Neuronal stem cell (in vitro differentiated cells): ENCODE measurements around the gene PIWIL1.
A peak's percentile ranks its signal among the peaks of the same experiment; 100 is the strongest.

Experiments used
- DNase-seq: peaks from one replicate; pipeline ENCODE4 v3.0.0-alpha.2; 2013; ENCODE audit warnings: low spot score
- H2AFZ ChIP-seq: one replicate; pipeline ENCODE4 v1.6.1; 2013; ENCODE audit warnings: mild to moderate bottlenecking, low read length, inconsistent platforms
- H2AK5ac ChIP-seq: 2 replicates; pipeline ENCODE4 v1.6.1; 2013; ENCODE audit warnings: low read depth, mild to moderate bottlenecking, inconsistent platforms, low read length, moderate library complexity, mixed read lengths
- H2BK120ac ChIP-seq: 2 replicates; pipeline ENCODE4 v1.6.1; 2013; ENCODE audit warnings: low read depth, mild to moderate bottlenecking, inconsistent platforms, low read length, moderate library complexity, mixed read lengths
- H2BK12ac ChIP-seq: one replicate; pipeline ENCODE4 v1.6.1; 2013; ENCODE audit warnings: low read length, inconsistent platforms
- H2BK15ac ChIP-seq: 2 replicates; pipeline ENCODE4 v1.6.1; 2013; ENCODE audit warnings: mild to moderate bottlenecking, low read length, inconsistent platforms, mixed read lengths
- H2BK5ac ChIP-seq: one replicate; pipeline ENCODE4 v1.6.1; 2013; ENCODE audit warnings: inconsistent platforms, mild to moderate bottlenecking, low read length, moderate library complexity
- H3K14ac ChIP-seq: one replicate; pipeline ENCODE4 v1.6.1; 2013; ENCODE audit warnings: low read length, inconsistent platforms
- H3K18ac ChIP-seq: 2 replicates; pipeline ENCODE4 v1.6.1; 2013; ENCODE audit warnings: low read length, inconsistent platforms
- H3K23ac ChIP-seq: 2 replicates; pipeline ENCODE4 v1.6.1; 2013; ENCODE audit warnings: low read depth, mild to moderate bottlenecking, mixed read lengths, low read length, inconsistent platforms; ENCODE audit not compliant: poor library complexity
- H3K27ac ChIP-seq: replicated peaks from 3 replicates; pipeline ENCODE4 v1.5.1; 2013; ENCODE audit warnings: low read length, inconsistent platforms
- H3K27me3 ChIP-seq, 3 experiments: 2 replicates each; pipeline ENCODE4 v1.6.1; 2013; ENCODE audit warnings: low read length in 3 of 3, mild to moderate bottlenecking in 2 of 3, inconsistent platforms in 1 of 3, low read depth in 1 of 3, mixed read lengths in 1 of 3, moderate library complexity in 1 of 3; ENCODE audit not compliant: control insufficient read depth in 3 of 3, insufficient read depth in 3 of 3
- H3K36me3 ChIP-seq, 2 donors: replicated peaks in 1 of 2; 2 replicates each; pipeline ENCODE4 v1.6.1; 2013; ENCODE audit warnings: low read length in 2 of 2; ENCODE audit not compliant: control insufficient read depth in 2 of 2, insufficient read depth in 2 of 2
- H3K4ac ChIP-seq: 2 replicates; pipeline ENCODE4 v1.6.1; 2013; ENCODE audit warnings: inconsistent platforms, mild to moderate bottlenecking, low read length, moderate library complexity
- H3K4me1 ChIP-seq, 2 donors: 1 replicate in 1 of 2; 2 replicates in 1 of 2; pipeline ENCODE4 v1.6.1; 2013; ENCODE audit warnings: low read length in 2 of 2, low read depth in 1 of 2; ENCODE audit not compliant: control insufficient read depth in 2 of 2, insufficient read depth in 1 of 2
- H3K4me2 ChIP-seq: one replicate; pipeline ENCODE4 v1.6.1; 2013; ENCODE audit warnings: mild to moderate bottlenecking, low read length, inconsistent platforms; ENCODE audit not compliant: insufficient read depth, poor library complexity, severe bottlenecking
- H3K4me3 ChIP-seq, 2 donors: 2 replicates each; pipeline ENCODE4 v1.5.1; 2013; ENCODE audit warnings: low read length in 2 of 2, mild to moderate bottlenecking in 2 of 2, inconsistent platforms in 1 of 2, moderate library complexity in 1 of 2
- H3K79me1 ChIP-seq: one replicate; pipeline ENCODE4 v1.6.1; 2013; ENCODE audit warnings: low read depth, mild to moderate bottlenecking, inconsistent platforms, low read length, moderate library complexity
- H3K9ac ChIP-seq: one replicate; pipeline ENCODE4 v1.6.1; 2013; ENCODE audit warnings: mild to moderate bottlenecking, low read depth, low read length, inconsistent platforms; ENCODE audit not compliant: poor library complexity
- H3K9me3 ChIP-seq, 2 donors: replicated peaks in 1 of 2; 2 replicates each; pipeline versions ENCODE3 to v1.6.1; 2013; ENCODE audit warnings: low read length in 2 of 2, mild to moderate bottlenecking in 2 of 2, inconsistent platforms in 1 of 2, low read depth in 1 of 2, mixed read lengths in 1 of 2, moderate library complexity in 1 of 2; ENCODE audit not compliant: control insufficient read depth in 2 of 2, insufficient read depth in 1 of 2
- H4K8ac ChIP-seq: one replicate; pipeline ENCODE4 v1.6.1; 2013; ENCODE audit warnings: low read depth, mild to moderate bottlenecking, inconsistent platforms, low read length, moderate library complexity
- H4K91ac ChIP-seq: one replicate; pipeline ENCODE4 v1.6.1; 2013; ENCODE audit warnings: low read length, low read depth, mild to moderate bottlenecking, inconsistent platforms; ENCODE audit not compliant: poor library complexity
- WGBS, 2 donors: extraction: QIAGEN DNeasy Blood & Tissue Kit; methylation state at CpG; one replicate each; pipeline ENCODE4 v1.1.7; 2013; ENCODE audit warnings: missing lambda C conversion rate in 2 of 2, mixed read lengths in 1 of 2; ENCODE audit not compliant: insufficient read length in 2 of 2, insufficient replicate concordance in 1 of 2; ENCODE audit errors: extremely low coverage in 2 of 2; 5-methylcytosine and 5-hydroxymethylcytosine counted together

Gene PIWIL1

GRCh38 chr12:130412384-130412783, 74.7 kb downstream of the PIWIL1 start:
- Histone ChIP-seq H2BK5ac (no peak overlapping the region), H3K79me1 (no peaks in the 10 kb centered on the region), H3K4me2 (no peak overlapping the region), H2AFZ (no peak overlapping the region), H3K4ac (no peak overlapping the region), H2BK120ac (no peak overlapping the region), H2BK12ac (no peak overlapping the region), H3K27ac (no peak overlapping the region), H3K23ac (no peak overlapping the region), H4K8ac (no peak overlapping the region), H3K9ac (no peak overlapping the region), H3K4me1 (no peaks in the 10 kb centered on the region), H4K91ac (no peak overlapping the region), H2AK5ac (no peak overlapping the region), H2BK15ac (no peak overlapping the region), H3K14ac (no peak overlapping the region), H3K9me3 (no peaks in the 10 kb centered on the region), H3K18ac (no peak overlapping the region), H3K36me3 (no peaks in the 10 kb centered on the region), H3K27me3 (peaks cover 0 to 10% (median 0%) of the 10 kb centered on the region in 3 experiments), H3K4me3 (no peak overlapping the region)
- no peak for DNase-seq
- no CpG with 5 or more reads among the region's 8 CpGs for whole genome bisulfite sequencing, 2 donors

GRCh38 chr12:130413909-130414308, 76.2 kb downstream of the PIWIL1 start:
- Histone ChIP-seq H2BK120ac (peak overlapping the region; percentile 17), H3K9me3 (no peaks in the 10 kb centered on the region), H4K91ac (no peak overlapping the region), H3K4me2 (no peak overlapping the region), H2AK5ac (no peak overlapping the region), H3K18ac (peak overlapping the region; percentile 25), H4K8ac (no peak overlapping the region), H2BK15ac (no peak overlapping the region), H3K9ac (no peak overlapping the region), H3K36me3 (no peaks in the 10 kb centered on the region), H3K79me1 (no peaks in the 10 kb centered on the region), H3K4me1 (peaks cover 0 to 1% of the 10 kb centered on the region in 2 donors), H3K4me3 (peak overlapping the region in 1 of 2 donors; percentile 20), H2AFZ (no peak overlapping the region), H3K27me3 (peaks cover 0 to 7% (median 0%) of the 10 kb centered on the region in 3 experiments), H2BK5ac (no peak overlapping the region), H3K4ac (no peak overlapping the region), H3K23ac (no peak overlapping the region), H3K27ac (no peak overlapping the region), H2BK12ac (no peak overlapping the region), H3K14ac (no peak overlapping the region)
- DNase-seq = no peak
- WGBS, 2 donors = no CpG with 5 or more reads among the region's 18 CpGs

- Histone ChIP-seq H4K8ac (no peak overlapping the region), H2BK15ac (no peak overlapping the region), H2BK12ac (no peak overlapping the region), H4K91ac (no peak overlapping the region), H3K9me3 (no peaks in the 10 kb centered on the region), H3K36me3 (no peaks in the 10 kb centered on the region), H2BK120ac (peak overlapping the region; percentile 17), H3K4ac (no peak overlapping the region), H3K23ac (no peak overlapping the region), H3K4me2 (no peak overlapping the region), H3K79me1 (no peaks in the 10 kb centered on the region), H3K14ac (no peak overlapping the region), H3K4me3 (no peak overlapping the region), H3K27me3 (peaks cover 0 to 10% (median 0%) of the 10 kb centered on the region in 3 experiments), H2AK5ac (no peak overlapping the region), H3K9ac (no peak overlapping the region), H3K27ac (no peak overlapping the region), H3K4me1 (peaks cover 0 to 1% of the 10 kb centered on the region in 2 donors), H2AFZ (no peak overlapping the region), H2BK5ac (no peak overlapping the region), H3K18ac (no peak overlapping the region)
- no CpG with 5 or more reads among the region's 7 CpGs for WGBS, 2 donors
- DNase-seq = no peak
Observed at GRCh38 chr12:130414381-130414780, 76.7 kb downstream of the PIWIL1 start.

- no CpG with 5 or more reads among the region's 3 CpGs for WGBS, 2 donors
- H3K4ac ChIP-seq = no peak overlapping the region
- H2BK15ac ChIP-seq = no peak overlapping the region
- H2BK5ac ChIP-seq = no peak overlapping the region
- H3K4me1 ChIP-seq = peaks cover 0 to 3% of the 10 kb centered on the region in 2 donors
- no peak overlapping the region for H3K4me3 ChIP-seq
- H2AK5ac ChIP-seq = no peak overlapping the region
- H3K23ac ChIP-seq = no peak overlapping the region
- H3K4me2 ChIP-seq = no peak overlapping the region
- no peak overlapping the region for H3K18ac ChIP-seq
- no peak overlapping the region for H4K91ac ChIP-seq
- H3K27ac ChIP-seq = no peak overlapping the region
- H3K36me3 ChIP-seq = no peaks in the 10 kb centered on the region
- H2BK12ac ChIP-seq = no peak overlapping the region
- H2AFZ ChIP-seq = no peak overlapping the region
- H2BK120ac ChIP-seq = no peak overlapping the region
- H3K79me1 ChIP-seq = no peaks in the 10 kb centered on the region
- no peaks in the 10 kb centered on the region for H3K9me3 ChIP-seq
- H3K27me3 ChIP-seq = peaks cover 0 to 7% (median 0%) of the 10 kb centered on the region in 3 experiments
- H3K14ac ChIP-seq = no peak overlapping the region
- no peak overlapping the region for H3K9ac ChIP-seq
- no peak overlapping the region for H4K8ac ChIP-seq
- no peak for DNase-seq
Observed at GRCh38 chr12:130418251-130418650, 80.6 kb downstream of the PIWIL1 start.
